ENCODE measurements around the gene SCAMP5.

Gene SCAMP5

DNA sequence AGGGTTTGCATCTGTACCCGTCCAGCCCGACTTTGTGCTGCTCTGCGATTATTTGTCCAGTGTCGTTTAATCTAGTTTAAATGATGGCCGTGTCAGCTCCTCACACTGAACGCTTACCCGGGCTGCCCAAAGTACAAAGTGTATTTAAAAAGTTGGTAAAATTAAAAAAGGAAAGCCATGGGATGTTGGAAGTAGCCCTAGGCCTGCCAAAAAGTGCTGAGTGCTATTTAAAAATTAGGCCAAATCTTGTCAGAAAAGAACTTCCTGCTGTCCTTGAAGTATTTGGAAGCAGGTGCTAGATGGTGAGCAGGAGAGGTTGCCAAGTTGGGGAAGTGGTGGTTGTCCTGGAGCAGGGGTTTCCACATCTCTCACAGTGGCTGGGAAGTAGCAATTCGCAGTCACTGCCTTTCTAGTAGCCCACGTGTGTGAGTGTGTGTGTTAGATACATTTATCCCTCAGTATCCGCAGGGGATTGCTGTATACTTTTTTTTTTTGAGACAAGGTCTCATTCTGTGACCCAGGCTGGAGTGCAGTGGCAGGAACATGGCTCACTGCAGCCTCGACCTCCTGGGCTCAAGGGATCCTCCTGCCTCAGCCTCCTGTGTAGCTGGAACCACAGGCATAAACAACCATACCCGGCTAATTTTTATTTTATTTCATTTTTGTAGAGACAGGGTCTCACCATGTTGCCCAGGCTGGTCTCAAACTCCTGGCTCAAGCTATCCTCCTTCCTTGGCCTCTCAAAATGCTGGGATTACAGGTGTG, 28.7 kb downstream of the SCAMP5 start:
- DNase-seq = no peak

- no peak for DNase-seq
Measured at GRCh38 chr15:75025107-75025506, 29.7 kb downstream of the SCAMP5 start.

- no peak for DNase-seq
Measured at GRCh38 chr15:75025548-75026260, 30.3 kb downstream of the SCAMP5 start.

GRCh38 chr15:75027551-75027950, 32.2 kb downstream of the SCAMP5 start:
- no peak for DNase-seq

DNA sequence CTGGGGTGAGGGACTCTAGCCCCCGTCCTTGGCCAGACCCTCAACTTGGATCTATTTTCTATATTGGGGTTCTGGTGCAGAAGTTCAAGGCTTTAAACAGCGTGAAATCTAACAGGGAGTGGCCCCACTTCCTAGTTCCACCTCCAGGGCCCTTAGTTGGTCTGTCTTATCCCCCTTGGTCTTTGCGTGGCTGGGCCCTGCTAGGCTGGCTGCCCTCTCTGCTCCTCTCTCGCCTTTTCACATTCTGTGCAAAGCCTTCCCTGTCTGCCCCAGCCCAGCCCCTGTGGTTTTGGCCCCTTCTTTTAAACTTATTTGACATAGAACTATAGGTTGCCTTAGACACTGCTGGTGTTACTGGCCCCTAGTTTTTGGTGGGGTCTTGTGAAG, 33.6 kb downstream of the SCAMP5 start:
- DNase-seq = no peak

GRCh38 chr15:75029378-75030022, 34.1 kb downstream of the SCAMP5 start:
- DNase-seq = peak; percentile 70

- DNase-seq = no peak
Measured at GRCh38 chr15:75030023-75030413, 34.7 kb downstream of the SCAMP5 start.

GRCh38 chr15:75030424-75030823, 35.1 kb downstream of the SCAMP5 start:
- DNase-seq = no peak

- DNase-seq = no peak
Measured at GRCh38 chr15:75031848-75032247, 36.5 kb downstream of the SCAMP5 start.

GRCh38 chr15:75032395-75032794, 37.0 kb downstream of the SCAMP5 start:
- DNase-seq = no peak

GRCh38 chr15:75033809-75034208, 38.4 kb downstream of the SCAMP5 start:
- DNase-seq = no peak

DNA sequence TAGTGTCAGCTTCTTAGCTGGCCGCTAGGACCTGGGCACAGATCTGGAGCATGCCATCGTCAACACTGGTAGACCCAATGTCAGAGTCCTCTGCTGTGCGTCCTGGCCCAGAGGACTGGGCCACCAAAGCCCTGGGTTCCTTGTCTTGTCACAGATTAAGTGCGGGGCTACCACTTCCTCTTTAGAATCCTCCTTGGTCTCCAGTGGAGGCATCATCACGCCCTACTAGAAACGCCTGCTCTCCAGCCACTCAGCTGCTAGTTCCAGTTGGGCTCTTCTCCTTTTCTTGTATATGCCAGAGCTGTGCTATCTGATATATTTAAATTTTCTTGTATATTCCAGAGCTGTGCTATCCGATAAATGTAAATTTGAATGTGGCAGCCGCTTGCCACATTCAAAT, 39.3 kb downstream of the SCAMP5 start:
- no peak for DNase-seq

GRCh38 chr15:75036212-75036616, 40.9 kb downstream of the SCAMP5 start:
- DNase-seq = no peak

DNA sequence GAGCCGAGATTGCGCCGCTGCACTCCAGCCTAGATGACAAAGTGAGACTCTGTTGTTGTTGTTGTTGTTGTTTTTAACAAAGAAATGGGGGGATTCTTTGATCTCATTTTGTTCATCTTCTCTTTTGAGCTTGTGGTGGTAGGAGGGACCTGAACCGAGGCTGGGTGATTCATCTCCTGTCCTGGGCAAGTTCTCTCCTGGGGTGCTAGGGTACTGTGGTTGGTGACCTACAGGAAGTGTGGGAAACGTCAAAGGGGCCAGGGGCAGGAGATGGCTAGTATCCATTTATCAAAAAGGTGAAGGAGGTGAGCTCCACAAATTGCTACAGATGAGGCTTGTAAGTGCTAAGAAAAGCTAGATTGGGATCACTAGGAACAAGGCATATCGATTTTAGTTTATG, 42.3 kb downstream of the SCAMP5 start:
- DNase-seq = no peak

DNA sequence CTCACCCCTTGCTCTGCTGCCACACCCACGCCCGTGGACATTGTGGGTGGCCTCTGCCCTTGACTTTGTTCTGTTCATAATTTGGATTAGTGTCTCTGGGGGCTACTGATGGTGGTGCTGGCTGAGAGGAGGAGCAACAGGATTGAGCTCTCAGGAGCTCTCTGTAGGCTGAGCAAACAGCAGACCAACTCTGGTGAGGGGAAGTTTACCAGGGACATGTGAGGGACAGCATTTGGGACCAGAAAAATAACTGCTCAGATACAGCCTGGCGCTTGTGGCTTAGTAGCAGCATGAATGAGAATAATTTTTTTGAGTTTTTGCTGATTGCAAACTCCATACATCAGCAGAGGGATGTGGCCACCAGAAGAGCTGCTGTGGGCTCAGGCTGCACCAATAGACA, 42.9 kb downstream of the SCAMP5 start:
- DNase-seq = no peak

DNA sequence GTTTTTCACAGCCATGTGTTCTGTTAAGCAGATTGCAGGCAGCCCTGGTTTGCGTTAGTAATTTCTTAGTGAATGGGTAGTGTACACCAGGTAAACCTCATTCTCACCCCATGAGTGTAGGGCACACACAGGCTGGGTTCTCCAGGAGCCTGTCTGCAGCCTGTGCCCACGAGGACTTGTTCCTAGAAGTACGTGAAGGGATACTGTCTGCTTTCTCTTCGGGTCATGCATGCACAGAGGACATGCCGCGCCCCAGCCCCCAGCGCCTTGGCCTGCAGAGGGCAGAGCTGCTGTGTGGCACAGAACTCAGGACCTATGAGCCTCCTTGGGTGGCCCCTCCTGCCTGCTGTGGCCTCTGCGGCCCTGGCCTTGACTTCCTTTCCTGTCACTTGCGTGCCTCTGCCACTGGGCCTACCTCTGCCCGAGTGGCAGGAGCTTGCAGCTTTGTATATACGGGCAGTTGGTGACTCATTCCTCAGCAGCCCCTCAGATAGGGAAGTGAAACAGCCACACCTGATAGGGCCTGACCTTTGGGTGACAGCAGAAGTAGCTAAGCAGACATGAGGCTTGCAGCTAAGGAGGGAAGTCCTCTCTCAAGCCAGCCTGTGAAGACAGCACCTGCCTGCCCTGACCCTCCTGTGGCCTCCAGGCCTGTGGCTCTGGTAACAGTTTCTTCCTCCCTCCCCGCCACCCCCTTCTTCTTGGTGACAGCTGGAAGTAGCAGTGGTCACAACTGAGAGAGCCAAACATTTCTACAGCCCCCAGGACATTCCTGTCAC, 47.6 kb downstream of the SCAMP5 start:
- no peak for DNase-seq

GRCh38 chr15:75043509-75044257, 48.3 kb downstream of the SCAMP5 start:
- DNase-seq = no peak

DNA sequence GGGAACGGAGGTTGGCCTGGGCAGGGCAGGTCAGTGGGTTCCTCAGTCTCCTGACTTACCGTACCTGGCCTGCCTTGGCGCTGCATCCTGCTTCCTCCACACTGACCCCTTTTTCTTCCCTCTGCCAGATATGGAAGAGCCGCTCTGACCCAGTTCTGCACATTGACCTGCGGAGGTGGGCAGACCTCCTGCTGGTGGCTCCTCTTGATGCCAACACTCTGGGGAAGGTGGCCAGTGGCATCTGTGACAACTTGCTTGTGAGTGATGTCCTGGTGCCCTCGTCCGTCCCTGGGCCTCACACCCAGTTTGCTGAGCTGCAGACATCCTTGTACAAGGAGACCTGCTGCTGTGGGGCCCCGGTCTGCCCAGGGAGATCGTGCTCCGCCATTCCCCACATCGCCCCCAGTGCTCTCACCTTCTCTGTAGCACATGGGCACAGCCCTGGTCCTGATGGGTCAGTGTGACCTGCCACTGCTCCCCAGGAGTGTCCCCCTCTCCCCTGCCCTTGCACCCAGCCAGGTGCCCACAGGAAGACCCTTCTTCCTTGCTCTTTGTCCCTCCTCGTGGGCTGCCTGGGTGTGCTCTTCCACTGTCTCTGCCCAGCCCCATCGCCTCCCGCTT, 49.0 kb downstream of the SCAMP5 start:
- no peak for DNase-seq

GRCh38 chr15:75045332-75046015, 50.1 kb downstream of the SCAMP5 start:
- no peak for DNase-seq

DNA sequence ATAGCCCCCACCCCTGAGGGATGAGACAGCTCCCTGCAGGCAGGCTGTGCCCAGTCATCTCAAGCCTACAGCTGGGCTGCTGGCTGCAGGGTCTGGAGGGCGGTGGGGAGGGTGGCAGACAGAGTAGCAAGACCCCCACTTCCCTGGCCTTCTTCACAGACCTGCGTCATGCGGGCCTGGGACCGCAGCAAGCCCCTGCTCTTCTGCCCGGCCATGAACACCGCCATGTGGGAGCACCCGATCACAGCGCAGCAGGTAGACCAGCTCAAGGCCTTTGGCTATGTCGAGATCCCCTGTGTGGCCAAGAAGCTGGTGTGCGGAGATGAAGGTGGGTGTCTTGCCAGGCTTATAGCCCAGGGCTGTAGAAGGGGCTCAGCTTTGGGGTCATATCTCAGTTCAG, 53.0 kb downstream of the SCAMP5 start:
- no peak for DNase-seq

GRCh38 chr15:75049392-75049791, 54.0 kb downstream of the SCAMP5 start:
- DNase-seq = peak; percentile 86

Data from COR-L47 (cell line).